ENCODE data around the gene ATOH7.
"Not testable (repeated sequence)": the region's sequence is repeated elsewhere in the genome, so short reads cannot be mapped to it uniquely, and the experiment has no call there.

DNA sequence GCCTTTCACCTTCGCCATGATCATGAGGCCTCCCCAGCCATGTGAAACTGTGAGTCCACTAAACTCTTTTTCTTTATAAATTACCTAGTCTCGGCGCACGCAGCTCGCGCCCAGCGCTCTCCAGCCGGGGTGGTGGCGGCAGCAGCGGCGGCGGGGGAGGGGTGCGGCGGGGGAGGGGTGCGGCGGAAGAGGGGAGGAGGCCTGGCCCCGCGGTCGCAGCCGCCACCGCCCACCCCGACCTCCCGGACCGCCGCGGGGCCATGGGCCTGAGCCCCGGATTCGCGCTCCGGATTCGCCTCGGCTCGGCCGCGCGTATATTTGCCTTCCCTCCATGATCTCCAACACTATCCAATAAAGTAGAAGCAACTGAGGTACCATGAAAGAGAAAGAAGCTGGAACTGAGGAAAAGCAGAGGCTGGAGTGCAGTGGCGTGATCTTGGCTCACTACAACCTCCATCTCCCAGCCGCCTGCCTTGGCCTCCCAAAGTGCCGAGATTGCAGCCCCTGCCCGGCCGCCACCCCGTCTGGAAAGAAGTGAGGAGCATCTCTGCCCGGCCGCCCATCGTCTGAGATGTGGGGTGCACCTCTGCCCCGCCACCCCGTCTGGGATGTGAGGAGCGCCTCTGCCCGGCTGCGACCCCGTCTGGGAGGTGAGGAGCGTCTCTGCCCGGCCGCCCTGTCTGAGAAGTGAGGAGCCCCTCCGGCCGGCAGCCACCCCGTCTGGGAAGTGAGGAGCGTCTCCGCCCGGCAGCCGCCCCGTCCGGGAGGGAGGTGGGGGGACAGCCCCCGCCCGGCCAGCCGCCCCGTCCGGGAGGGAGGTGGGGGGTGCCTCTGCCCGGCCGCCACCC lies 47.2 kb upstream of the ATOH7 start:
- TF ChIP-seq TAF1 (IDR thresholded peaks at IDR 0.05; ENCODE audit: borderline replicate concordance, low read depth, low read length); POLR2A (IDR thresholded peaks at IDR 0.05; ENCODE audit: low read depth, low read length): not testable (repeated sequence)

Data from GM12892 (cell line).